Stimulated activated CD8-positive, alpha-beta memory T cell treated with anti-CD3 and anti-CD28 coated beads, Interleukin-7, amount 100 ng/mL, for 1 hour (primary cell): ENCODE results near the gene OTOS.

ENCODE experiments used
- DNase-seq, 2 donors: peaks; one replicate each; pipeline ENCODE4 v3.0.0-alpha.2; 2020; ENCODE audit warnings: low read depth in 2 of 2

Gene OTOS

DNA sequence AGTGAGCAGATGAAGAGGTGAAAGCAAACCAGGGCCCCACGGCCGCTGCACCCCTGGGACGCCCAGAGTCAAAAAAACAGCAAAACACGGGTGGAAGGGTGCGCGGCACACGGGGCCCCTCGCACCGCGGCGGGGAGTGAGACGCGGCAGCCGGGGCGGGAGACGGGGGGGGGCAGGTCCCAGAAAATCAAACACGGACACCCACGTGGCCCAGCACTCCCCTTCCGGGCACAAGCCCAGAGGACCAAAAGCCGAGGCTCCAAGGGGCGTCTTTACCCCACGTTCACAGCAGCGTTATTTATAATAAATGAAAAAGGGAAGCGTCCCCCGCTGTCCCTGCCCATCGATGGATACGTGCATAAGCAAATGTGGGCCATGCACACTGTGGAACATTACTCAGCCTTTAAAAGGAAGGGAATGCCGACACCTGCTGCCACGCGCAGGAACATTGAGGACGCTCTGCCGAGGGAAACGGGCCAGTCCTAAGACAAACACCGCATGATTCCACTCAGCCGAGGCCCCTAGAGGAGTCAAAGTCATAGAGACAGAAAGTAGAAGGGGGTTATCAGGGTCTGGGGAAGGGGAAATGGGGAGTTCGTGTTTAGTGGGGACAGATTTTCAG lies 3.7 kb downstream of the OTOS start:
- DNase-seq: no peak

DNA sequence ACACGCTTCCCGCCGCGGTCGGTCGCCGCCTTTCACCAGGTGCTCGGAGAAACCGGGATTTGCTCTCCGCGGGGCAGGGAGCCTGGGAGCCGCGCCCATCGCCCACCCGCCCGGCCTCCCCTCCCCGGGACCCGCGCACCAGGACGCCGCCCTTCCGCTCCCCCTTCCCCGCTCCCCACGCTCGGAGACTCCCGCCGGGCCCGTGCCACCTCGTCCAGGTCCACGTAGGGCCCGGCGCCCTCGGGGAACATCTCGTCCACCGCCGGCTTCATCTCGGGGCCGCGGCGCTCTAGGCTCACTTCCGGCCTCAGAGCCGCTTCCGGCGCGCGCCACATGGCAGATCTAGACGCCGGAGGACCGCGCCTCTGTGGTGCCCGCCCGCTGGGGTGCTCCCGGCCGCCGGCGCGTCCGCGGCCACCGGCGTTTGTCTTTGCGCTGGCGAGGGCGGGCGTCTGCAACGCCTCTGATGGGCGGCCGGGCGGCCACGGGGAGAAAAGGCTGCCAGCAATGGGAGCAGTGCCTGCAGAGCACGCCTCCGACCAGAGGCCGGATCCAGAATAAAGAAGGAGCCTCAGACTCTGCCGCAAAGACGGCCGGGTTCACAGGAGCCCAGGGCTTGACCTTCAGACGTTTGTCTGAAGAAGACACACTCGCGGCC lies 4.3 kb downstream of the OTOS start, which contains the start of gene COPS9:
Gene COPS9 (minus strand): TSS at position 293 of the 658 bp plus-strand sequence. CDS start 21 bp downstream, at position 272.
- peak; percentile 75 to 76 for DNase-seq

DNA sequence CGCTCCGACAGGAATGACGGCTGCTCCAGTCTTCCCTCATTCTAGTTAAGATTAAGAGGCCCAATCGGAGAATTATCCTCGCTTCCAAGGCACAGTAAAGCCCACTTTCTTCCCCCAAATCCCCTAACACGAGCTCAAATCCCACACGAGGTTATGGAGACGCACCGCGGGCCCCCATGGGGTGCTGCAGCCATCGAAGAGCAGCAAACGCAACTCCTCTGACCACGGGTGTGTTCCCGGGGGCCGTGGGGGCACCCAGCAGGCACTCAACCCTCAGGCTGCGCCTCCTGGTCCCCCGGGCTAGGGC lies 4.8 kb downstream of the OTOS start:
- no peak for DNase-seq

DNA sequence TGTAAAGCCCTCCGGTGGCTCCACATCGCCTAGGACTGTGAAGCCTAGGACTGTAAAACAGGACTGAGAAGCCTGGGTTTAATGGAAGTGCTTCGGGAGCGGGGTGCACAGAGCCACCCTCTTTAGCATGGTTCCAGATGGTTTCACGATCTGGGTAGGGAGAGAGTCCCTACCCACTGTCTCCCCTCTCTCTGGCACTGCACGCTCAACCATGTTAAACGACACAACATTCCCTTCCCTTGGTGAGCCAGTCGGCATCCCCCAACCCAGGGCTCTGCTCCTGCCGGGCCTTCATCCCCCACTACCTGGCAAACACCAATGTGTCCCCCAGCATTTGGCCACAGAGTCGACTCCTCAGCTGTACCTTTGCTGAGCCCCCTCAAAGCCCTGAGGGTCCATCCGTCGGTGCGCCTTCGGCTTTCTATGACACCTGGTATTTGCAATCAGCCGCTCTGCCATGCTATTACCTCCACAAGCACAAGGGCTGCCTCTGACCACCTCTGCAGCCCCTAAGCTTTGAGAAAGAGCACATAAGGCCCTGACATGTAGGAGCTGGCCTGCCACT lies 5.4 kb downstream of the OTOS start:
- no peak for DNase-seq

- no peak for DNase-seq
Measured at GRCh38 chr2:240134466-240134865, 6.0 kb downstream of the OTOS start.

GRCh38 chr2:240133401-240133800 lies 7.1 kb downstream of the OTOS start:
- DNase-seq: no peak

- no peak for DNase-seq
Measured at GRCh38 chr2:240132651-240132980, 7.8 kb downstream of the OTOS start.

GRCh38 chr2:240131941-240132650 lies 8.4 kb downstream of the OTOS start:
- DNase-seq: no peak

- no peak for DNase-seq
Measured at GRCh38 chr2:240131296-240131695, 9.2 kb downstream of the OTOS start.

- no peak for DNase-seq
Measured at GRCh38 chr2:240130393-240131195, 9.9 kb downstream of the OTOS start.

- DNase-seq: no peak
Measured at GRCh38 chr2:240129731-240130392, 10.6 kb downstream of the OTOS start.

GRCh38 chr2:240129311-240129710 lies 11.1 kb downstream of the OTOS start:
- no peak for DNase-seq

DNA sequence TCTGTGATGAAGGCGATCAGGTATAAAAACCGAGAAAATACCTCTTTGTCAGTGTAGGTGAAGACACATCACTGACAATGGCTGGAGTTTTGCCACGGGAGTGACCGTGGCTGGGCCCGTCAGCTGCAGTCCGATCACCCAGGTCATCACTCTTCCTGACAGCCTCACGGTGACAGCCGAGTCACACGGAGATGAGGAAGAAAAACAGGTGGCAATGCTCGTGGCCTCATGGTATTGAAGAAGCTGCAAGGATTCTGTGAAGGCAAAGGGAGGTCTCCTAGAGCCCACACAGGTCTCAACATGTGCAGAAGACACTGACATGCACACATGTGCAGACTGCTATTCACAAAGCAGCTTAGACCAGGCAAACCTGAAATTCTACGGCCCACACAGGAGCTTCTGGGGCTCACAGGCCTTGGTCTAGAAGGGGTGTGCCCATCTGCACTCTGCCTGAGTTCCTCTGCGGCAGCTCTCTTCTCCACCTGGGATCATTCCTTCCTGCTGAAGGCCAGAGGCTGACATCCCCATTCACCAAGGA lies 11.8 kb downstream of the OTOS start:
- DNase-seq: no peak

- no peak for DNase-seq
Measured at GRCh38 chr2:240127911-240128607, 12.4 kb downstream of the OTOS start.

DNA sequence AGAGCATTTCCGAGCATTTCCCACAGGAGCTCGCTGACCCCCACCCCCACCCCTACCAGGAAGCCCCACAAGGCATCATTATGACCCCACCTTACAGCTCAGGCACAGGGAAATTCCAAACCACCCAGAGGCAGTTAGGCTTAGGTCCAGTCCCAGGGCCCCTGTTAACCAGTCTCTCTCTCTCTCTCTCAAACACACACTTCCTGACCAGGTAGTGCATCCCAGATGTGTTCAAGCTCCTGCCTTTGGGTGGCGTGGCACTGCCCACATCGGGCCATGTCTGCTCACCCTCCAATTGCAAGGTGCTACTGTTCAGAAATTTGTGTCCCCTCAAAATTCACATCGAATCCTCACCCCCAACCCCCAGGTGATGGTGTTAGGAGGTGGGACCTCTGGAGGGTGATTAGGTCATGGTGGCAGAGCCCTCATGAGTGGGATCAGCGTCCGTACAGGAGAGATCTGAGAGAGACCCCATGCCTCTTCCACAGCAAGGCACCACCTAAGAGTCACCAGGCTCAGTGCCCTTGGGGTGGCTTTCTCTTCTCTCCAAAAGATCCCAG lies 13.2 kb downstream of the OTOS start:
- no peak for DNase-seq

GRCh38 chr2:240126731-240127130 lies 13.7 kb downstream of the OTOS start:
- no peak for DNase-seq

DNA sequence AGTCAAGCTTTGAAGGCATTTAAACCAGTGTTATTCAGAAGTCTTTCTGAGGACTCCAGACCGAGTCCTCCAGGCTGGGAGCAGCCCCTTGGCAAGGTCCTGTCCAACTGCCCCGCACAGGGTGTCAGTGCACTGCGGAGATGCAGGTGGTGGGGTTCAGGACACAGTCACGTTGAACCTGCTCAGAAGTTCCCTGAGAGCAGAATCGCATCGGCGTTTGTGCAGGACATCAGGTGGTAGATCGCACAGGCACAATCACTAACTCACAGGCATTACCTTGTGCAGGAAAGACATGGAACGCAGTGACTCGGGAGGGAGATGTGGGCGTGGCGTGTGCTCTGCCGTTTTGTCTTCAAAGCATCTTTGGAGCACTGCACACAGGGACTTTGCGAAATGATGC lies 14.7 kb downstream of the OTOS start:
- DNase-seq: no peak

GRCh38 chr2:240124651-240125030 lies 15.8 kb downstream of the OTOS start:
- no peak for DNase-seq

GRCh38 chr2:240123821-240124650 lies 16.4 kb downstream of the OTOS start:
- no peak for DNase-seq

DNA sequence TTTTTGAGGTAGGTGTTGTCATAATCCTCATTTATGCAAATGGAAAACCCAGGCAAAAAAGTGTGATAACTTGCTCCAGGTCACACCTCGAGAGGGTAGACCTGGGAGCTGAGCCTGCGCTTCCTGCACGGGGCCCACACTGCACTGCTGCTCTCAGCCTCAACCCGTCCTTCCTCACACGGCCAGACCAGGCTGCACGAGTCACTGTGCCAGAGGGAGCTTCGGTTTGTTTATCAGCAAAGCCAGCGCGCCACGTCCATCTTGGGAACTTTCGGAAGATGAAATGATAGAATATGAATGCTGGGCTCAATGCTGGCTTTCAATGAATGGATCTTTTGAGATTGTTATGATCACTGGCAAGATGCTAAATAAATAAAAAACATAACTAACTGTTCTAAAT lies 18.8 kb downstream of the OTOS start:
- DNase-seq: no peak
